Measurements from ENCODE around the gene RNF115. TPM values are rescaled to one million over a fixed set of nuclear protein-coding genes. Genes with fewer than 3 reads are reported as not detected.

The RNF115 gene
- total RNA-seq, 1 donor from 2014 or later = 15.3 TPM

- no peak for DNase-seq (ENCODE audit: low read depth)
- H3K79me2 ChIP-seq (ENCODE audit: insufficient read depth, low read length) = peaks cover 3% of the 10 kb centered on the region
- H3K27ac Mint-ChIP-seq (ENCODE audit: unreplicated experiment) = peak overlapping the region; percentile 34
- H2AFZ ChIP-seq (ENCODE audit: low read depth, low read length) = no peak overlapping the region
- H3K4me3 Mint-ChIP-seq (ENCODE audit: unreplicated experiment) = no peak overlapping the region
- H3K4me1 ChIP-seq (ENCODE audit: insufficient read depth, low read length) = peaks cover 18% of the 10 kb centered on the region
- H3K9me3 ChIP-seq (ENCODE audit: insufficient read depth, low read depth, low read length) = no peaks in the 10 kb centered on the region
- no peak overlapping the region for H3K27ac ChIP-seq (ENCODE audit: low read depth, low read length)
- H3K4me1 Mint-ChIP-seq (ENCODE audit: low read depth, unreplicated experiment) = peaks cover 22% of the 10 kb centered on the region
- H4K20me1 ChIP-seq (ENCODE audit: insufficient read depth, low read length) = peaks cover 4% of the 10 kb centered on the region
- peaks cover 26% of the 10 kb centered on the region for H3K36me3 ChIP-seq (ENCODE audit: insufficient read depth, low read length)
- H3K36me3 Mint-ChIP-seq (ENCODE audit: low read depth, unreplicated experiment) = peaks cover 20% of the 10 kb centered on the region
- no peaks in the 10 kb centered on the region for H3K9me3 Mint-ChIP-seq (ENCODE audit: unreplicated experiment)
- TF ChIP-seq CTCF (IDR thresholded peaks at IDR 0.05; ENCODE audit: insufficient read depth, low read depth, low read length) (no peak), EZH2 (IDR thresholded peaks at IDR 0.05; ENCODE audit: insufficient read depth, low read length) (no peak)
- no peak overlapping the region for H3K4me2 ChIP-seq (ENCODE audit: low read length)
- H3K27me3 ChIP-seq (ENCODE audit: insufficient read depth, low read length) = no peaks in the 10 kb centered on the region
- H3K4me3 ChIP-seq (ENCODE audit: insufficient read depth, low read depth, low read length) = no peak overlapping the region
- no peak for FAIRE-seq
- no peak overlapping the region for H3K9ac ChIP-seq (ENCODE audit: low read length)
- no peaks in the 10 kb centered on the region for H3K27me3 Mint-ChIP-seq (ENCODE audit: low read depth, unreplicated experiment)
Observed at GRCh38 chr1:145750426-145750825, 73.5 kb downstream of the RNF115 start.

DNA sequence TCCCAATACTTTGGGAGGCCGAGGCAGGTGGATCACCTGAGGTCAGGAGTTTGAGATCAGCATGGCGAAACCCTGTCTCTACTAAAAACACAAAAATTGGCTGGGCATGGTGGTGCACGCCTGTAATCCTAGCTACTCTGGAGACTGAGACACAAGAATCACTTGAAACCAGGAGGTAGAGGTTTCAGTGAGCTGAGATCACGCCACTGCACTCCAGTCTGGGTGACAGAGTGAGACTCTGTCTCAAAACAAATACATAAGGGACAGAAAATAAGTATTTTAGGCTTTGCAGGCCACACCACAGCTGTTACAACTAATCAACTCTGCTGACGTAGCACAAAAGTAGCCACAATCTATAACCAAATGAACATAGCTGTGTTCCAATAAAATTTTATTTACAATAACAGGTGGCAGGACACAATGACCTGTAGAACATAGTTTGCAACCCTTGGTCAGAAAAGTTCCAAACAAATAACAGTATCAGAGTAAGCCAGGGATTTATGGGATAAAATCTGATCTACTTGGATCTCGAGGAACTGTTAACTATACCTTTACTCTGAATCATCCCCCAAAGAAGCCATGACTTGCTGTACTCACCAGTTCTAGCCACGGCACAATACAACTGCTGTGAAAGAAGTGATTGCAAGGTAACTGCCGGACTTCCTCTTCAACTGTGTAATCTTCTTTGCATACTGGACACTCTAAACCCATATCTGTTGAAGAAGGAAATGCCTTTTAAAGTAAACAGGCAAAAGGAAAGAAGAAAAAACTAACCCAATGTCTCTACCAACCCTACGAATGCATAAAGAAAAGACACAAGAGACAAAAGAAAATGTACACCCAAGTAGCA lies 76.3 kb downstream of the RNF115 start:
- peaks cover 20% of the 10 kb centered on the region for H3K36me3 Mint-ChIP-seq (ENCODE audit: low read depth, unreplicated experiment)
- Histone ChIP-seq H3K4me3 (ENCODE audit: insufficient read depth, low read depth, low read length) (no peak overlapping the region), H3K79me2 (ENCODE audit: insufficient read depth, low read length) (no peaks in the 10 kb centered on the region), H3K4me2 (ENCODE audit: low read length) (no peak overlapping the region), H4K20me1 (ENCODE audit: insufficient read depth, low read length) (peaks cover 10% of the 10 kb centered on the region), H3K36me3 (ENCODE audit: insufficient read depth, low read length) (peaks cover 36% of the 10 kb centered on the region), H3K4me1 (ENCODE audit: insufficient read depth, low read length) (peaks cover 17% of the 10 kb centered on the region), H3K27me3 (ENCODE audit: insufficient read depth, low read length) (no peaks in the 10 kb centered on the region), H3K9ac (ENCODE audit: low read length) (no peak overlapping the region), H3K27ac (ENCODE audit: low read depth, low read length) (no peak overlapping the region), H2AFZ (ENCODE audit: low read depth, low read length) (no peak overlapping the region), H3K9me3 (ENCODE audit: insufficient read depth, low read depth, low read length) (no peaks in the 10 kb centered on the region)
- FAIRE-seq = no peak
- no peak overlapping the region for H3K27ac Mint-ChIP-seq (ENCODE audit: unreplicated experiment)
- DNase-seq (ENCODE audit: low read depth) = no peak
- H3K27me3 Mint-ChIP-seq (ENCODE audit: low read depth, unreplicated experiment) = no peaks in the 10 kb centered on the region
- TF ChIP-seq CTCF (IDR thresholded peaks at IDR 0.05; ENCODE audit: insufficient read depth, low read depth, low read length) = no peak
- TF ChIP-seq EZH2 (IDR thresholded peaks at IDR 0.05; ENCODE audit: insufficient read depth, low read length) = no peak
- peaks cover 20% of the 10 kb centered on the region for H3K4me1 Mint-ChIP-seq (ENCODE audit: low read depth, unreplicated experiment)
- H3K4me3 Mint-ChIP-seq (ENCODE audit: unreplicated experiment) = no peak overlapping the region
- H3K9me3 Mint-ChIP-seq (ENCODE audit: unreplicated experiment) = no peaks in the 10 kb centered on the region

DNA sequence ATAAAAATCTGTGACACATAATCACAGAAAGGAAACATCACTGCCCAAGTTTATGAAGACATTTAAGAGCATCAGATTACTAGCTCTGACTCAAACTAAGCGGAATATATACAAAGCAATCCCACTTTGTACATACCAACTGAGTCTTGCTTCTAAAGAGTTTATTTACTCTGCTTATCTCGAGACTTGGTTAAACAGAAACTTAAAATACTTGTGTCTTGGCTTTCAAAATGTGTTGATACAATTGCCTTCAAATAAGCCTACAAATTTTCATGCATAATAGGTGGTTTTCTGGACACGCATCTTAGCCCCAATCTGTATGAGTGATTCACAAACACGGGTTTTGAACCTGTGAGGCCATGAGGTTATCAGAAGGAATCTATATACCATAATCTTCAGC lies 83.6 kb downstream of the RNF115 start:
- Mint-ChIP-seq H3K36me3 (ENCODE audit: low read depth, unreplicated experiment) (peaks cover 14% of the 10 kb centered on the region), H3K27ac (ENCODE audit: unreplicated experiment) (no peak overlapping the region), H3K4me3 (ENCODE audit: unreplicated experiment) (no peak overlapping the region), H3K4me1 (ENCODE audit: low read depth, unreplicated experiment) (no peaks in the 10 kb centered on the region), H3K9me3 (ENCODE audit: unreplicated experiment) (no peaks in the 10 kb centered on the region), H3K27me3 (ENCODE audit: low read depth, unreplicated experiment) (no peaks in the 10 kb centered on the region)
- Histone ChIP-seq H3K4me2 (ENCODE audit: low read length) (peak overlapping the region; percentile 6), H3K4me1 (ENCODE audit: insufficient read depth, low read length) (peaks cover 3% of the 10 kb centered on the region), H3K36me3 (ENCODE audit: insufficient read depth, low read length) (peaks cover 10% of the 10 kb centered on the region), H3K27ac (ENCODE audit: low read depth, low read length) (no peak overlapping the region), H3K9me3 (ENCODE audit: insufficient read depth, low read depth, low read length) (no peaks in the 10 kb centered on the region), H3K4me3 (ENCODE audit: insufficient read depth, low read depth, low read length) (no peak overlapping the region), H2AFZ (ENCODE audit: low read depth, low read length) (no peak overlapping the region), H3K79me2 (ENCODE audit: insufficient read depth, low read length) (no peaks in the 10 kb centered on the region), H3K9ac (ENCODE audit: low read length) (no peak overlapping the region), H3K27me3 (ENCODE audit: insufficient read depth, low read length) (no peaks in the 10 kb centered on the region), H4K20me1 (ENCODE audit: insufficient read depth, low read length) (peaks cover 5% of the 10 kb centered on the region)
- no peak for TF ChIP-seq CTCF (IDR thresholded peaks at IDR 0.05; ENCODE audit: insufficient read depth, low read depth, low read length)
- no peak for TF ChIP-seq EZH2 (IDR thresholded peaks at IDR 0.05; ENCODE audit: insufficient read depth, low read length)
- peak; percentile 93 for DNase-seq (ENCODE audit: low read depth)
- FAIRE-seq = peak; percentile 13

Data from astrocyte (in vitro differentiated cells and primary cell).